GM19455 (cell line): Measurements from ENCODE around the gene ZGRF1.
"Not testable (repeated sequence)": the region's sequence is repeated elsewhere in the genome, so short reads cannot be mapped to it uniquely, and the experiment has no call there.

Experiments used
- ATAC-seq: cut with Tn5 transposase; IDR thresholded peaks from one replicate; pipeline ENCODE4 v1.9.1; 2021; ENCODE audit not compliant: unreplicated experiment

Gene ZGRF1

GRCh38 chr4:112645541-112646329, 9.0 kb upstream of the ZGRF1 start:
- ATAC-seq = no peak

- ATAC-seq = not testable (repeated sequence)
These were observed 8.2 kb upstream of the ZGRF1 start for GRCh38 chr4:112644595-112645535.

GRCh38 chr4:112642526-112642925, 5.8 kb upstream of the ZGRF1 start:
- ATAC-seq = no peak

GRCh38 chr4:112637552-112637866, 800 bp upstream of the ZGRF1 start:
- ATAC-seq = peak; percentile 1

- ATAC-seq = no peak
These were observed 3.1 kb downstream of the ZGRF1 start for GRCh38 chr4:112633477-112634235.

- no peak for ATAC-seq
These were observed 10.5 kb downstream of the ZGRF1 start for GRCh38 chr4:112626228-112626627.

- no peak for ATAC-seq
These were observed 19.7 kb downstream of the ZGRF1 start for GRCh38 chr4:112616984-112617383.

- ATAC-seq = not testable (repeated sequence)
These were observed 23.9 kb downstream of the ZGRF1 start for GRCh38 chr4:112612814-112613213.

GRCh38 chr4:112604589-112604988, 32.1 kb downstream of the ZGRF1 start:
- ATAC-seq = no peak

- no peak for ATAC-seq
These were observed 41.7 kb downstream of the ZGRF1 start for GRCh38 chr4:112594993-112595392.

GRCh38 chr4:112593438-112594133, 43.1 kb downstream of the ZGRF1 start:
- ATAC-seq = no peak

GRCh38 chr4:112592717-112593116, 44.0 kb downstream of the ZGRF1 start:
- no peak for ATAC-seq

GRCh38 chr4:112591593-112591992, 45.1 kb downstream of the ZGRF1 start:
- ATAC-seq = no peak

GRCh38 chr4:112589206-112589605, 47.5 kb downstream of the ZGRF1 start:
- ATAC-seq = no peak

- ATAC-seq = no peak
These were observed 50.6 kb downstream of the ZGRF1 start for GRCh38 chr4:112585977-112586736.

GRCh38 chr4:112567536-112567935, 69.2 kb downstream of the ZGRF1 start:
- ATAC-seq = no peak

- ATAC-seq = no peak
These were observed 71.9 kb downstream of the ZGRF1 start for GRCh38 chr4:112564706-112565270.

GRCh38 chr4:112563431-112564200, 73.1 kb downstream of the ZGRF1 start:
- ATAC-seq = no peak
